Measurements from ENCODE around the gene ASCL5.

GRCh38 chr1:201111672-201112071 lies 15.3 kb downstream of the ASCL5 start:
- no peak for TF ChIP-seq CTCF (IDR thresholded peaks at IDR 0.05; ENCODE audit: low read depth, low read length, poor library complexity, severe bottlenecking)
- TF ChIP-seq EZH2phosphoT487 (IDR thresholded peaks at IDR 0.05; ENCODE audit: borderline replicate concordance, low read length) = no peak
